ENCODE results near the gene DOCK4. TPM values are rescaled to one million over a fixed set of nuclear protein-coding genes. Genes with fewer than 3 reads are reported as not detected.

The DOCK4 gene
- total RNA-seq, 1 experiment from 2014 or later: 4.9 TPM

DNA sequence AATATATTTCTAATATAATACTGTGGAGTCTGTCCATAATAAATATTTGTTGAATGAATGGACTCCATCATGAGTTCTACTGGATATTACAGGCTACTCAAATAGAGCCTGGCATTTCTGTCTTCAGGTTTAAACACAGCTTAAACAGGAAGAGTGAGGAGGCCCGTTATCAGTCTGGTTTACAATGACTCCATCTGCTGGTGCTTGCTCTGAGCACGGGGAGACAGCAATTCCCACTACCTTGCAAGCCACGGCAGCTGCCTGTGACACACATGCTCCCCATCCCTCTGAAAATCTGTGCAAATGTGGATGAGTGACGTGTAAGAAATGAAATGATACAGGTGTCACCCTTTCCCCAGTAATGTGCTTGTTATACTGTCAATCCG lies 350.4 kb downstream of the DOCK4 start:
- Histone ChIP-seq H3K4me1 (ENCODE audit: insufficient read depth, low read length) (peaks cover 6% of the 10 kb centered on the region; the same call in 1 of the 2 replicates), H2BK5ac (ENCODE audit: insufficient read length, low read length) (no peak overlapping the region), H4K5ac (ENCODE audit: insufficient read length, low read depth, low read length) (no peak overlapping the region), H3K23ac (ENCODE audit: insufficient read length, low read depth, low read length) (no peak overlapping the region), H2BK20ac (ENCODE audit: low read depth, low read length, poor library complexity, severe bottlenecking) (no peak overlapping the region), H4K8ac (replicated peaks; ENCODE audit: insufficient read length, low read depth, low read length) (no peak overlapping the region), H3K23me2 (ENCODE audit: insufficient read length, low read depth, low read length, poor library complexity, severe bottlenecking) (no peaks in the 10 kb centered on the region), H3K4me2 (ENCODE audit: insufficient read depth, insufficient read length, low read length) (no peak overlapping the region), H2BK12ac (ENCODE audit: insufficient read length, low read depth, low read length) (no peak overlapping the region), H3K9me3 (ENCODE audit: control insufficient read depth, low read depth, low read length) (no peaks in the 10 kb centered on the region), H3K27ac (ENCODE audit: insufficient read length, low read depth, low read length) (no peak overlapping the region), H3K18ac (ENCODE audit: insufficient read length, low read depth, low read length) (no peak overlapping the region), H3K79me2 (ENCODE audit: insufficient read depth, low read length) (no peaks in the 10 kb centered on the region), H4K20me1 (ENCODE audit: control insufficient read depth, insufficient read depth, insufficient read length) (no peaks in the 10 kb centered on the region), H2AK5ac (ENCODE audit: insufficient read length, low read length) (no peak overlapping the region), H3T11ph (ENCODE audit: low read length) (no peak overlapping the region), H2BK120ac (ENCODE audit: low read depth, low read length, poor library complexity, severe bottlenecking) (no peak overlapping the region), H3K27me3 (ENCODE audit: insufficient read depth, low read length) (no peaks in the 10 kb centered on the region), H3K14ac (ENCODE audit: insufficient read depth, low read length) (no peak overlapping the region), H2AFZ (ENCODE audit: low read length) (no peak overlapping the region), H3K4ac (ENCODE audit: low read depth, low read length) (no peak overlapping the region), H3K79me1 (ENCODE audit: insufficient read depth, low read depth, low read length, poor library complexity, severe bottlenecking) (no peaks in the 10 kb centered on the region), H3K9ac (ENCODE audit: extremely low read depth, insufficient read length, low read length) (no peak overlapping the region), H3K56ac (ENCODE audit: insufficient read length, low read depth, low read length) (no peak overlapping the region), H2BK15ac (ENCODE audit: low read depth, low read length) (no peak overlapping the region), H4K91ac (ENCODE audit: insufficient read length, low read depth, low read length) (no peak overlapping the region)
- TF ChIP-seq, protein P1, sequence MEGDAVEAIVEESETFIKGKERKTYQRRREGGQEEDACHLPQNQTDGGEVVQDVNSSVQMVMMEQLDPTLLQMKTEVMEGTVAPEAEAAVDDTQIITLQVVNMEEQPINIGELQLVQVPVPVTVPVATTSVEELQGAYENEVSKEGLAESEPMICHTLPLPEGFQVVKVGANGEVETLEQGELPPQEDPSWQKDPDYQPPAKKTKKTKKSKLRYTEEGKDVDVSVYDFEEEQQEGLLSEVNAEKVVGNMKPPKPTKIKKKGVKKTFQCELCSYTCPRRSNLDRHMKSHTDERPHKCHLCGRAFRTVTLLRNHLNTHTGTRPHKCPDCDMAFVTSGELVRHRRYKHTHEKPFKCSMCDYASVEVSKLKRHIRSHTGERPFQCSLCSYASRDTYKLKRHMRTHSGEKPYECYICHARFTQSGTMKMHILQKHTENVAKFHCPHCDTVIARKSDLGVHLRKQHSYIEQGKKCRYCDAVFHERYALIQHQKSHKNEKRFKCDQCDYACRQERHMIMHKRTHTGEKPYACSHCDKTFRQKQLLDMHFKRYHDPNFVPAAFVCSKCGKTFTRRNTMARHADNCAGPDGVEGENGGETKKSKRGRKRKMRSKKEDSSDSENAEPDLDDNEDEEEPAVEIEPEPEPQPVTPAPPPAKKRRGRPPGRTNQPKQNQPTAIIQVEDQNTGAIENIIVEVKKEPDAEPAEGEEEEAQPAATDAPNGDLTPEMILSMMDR (conservative IDR thresholded peaks at IDR 0.05): peak; percentile 11; the same call in 1 of the 3 replicates
- WGBS (ENCODE audit: extremely low coverage, insufficient read length, low lambda C conversion rate): no CpG with 5 or more reads among the region's 5 CpGs
- peaks cover 33 to 35% of the 10 kb centered on the region in 2 experiments for H3K4me1 Mint-ChIP-seq
- H3K36me3 Mint-ChIP-seq (ENCODE audit: insufficient read depth in 1 of 3, low read depth in 3 of 3): peaks cover 0 to 20% (median 15%) of the 10 kb centered on the region in 3 experiments; a peak in 5 of 7 replicates
- no peak overlapping the region for H3K4me3 Mint-ChIP-seq
- 0 out of 7 replicates have a peak overlapping the region, but pooled peaks of 1 of the 3 experiments have one; percentile 16 for H3K27ac Mint-ChIP-seq
- peaks cover 1% of the 10 kb centered on the region in 2 experiments; a peak in 4 of 5 replicates for H3K9me3 Mint-ChIP-seq
- H3K27me3 Mint-ChIP-seq (ENCODE audit: low read depth): no peaks in the 10 kb centered on the region; the same call in 1 of the 2 replicates
- no peak for DNase-seq
